Upper lobe of left lung (tissue), 6 donors: Measurements from ENCODE around the gene TMEM100. TPM values are rescaled to one million over a fixed set of nuclear protein-coding genes. Genes with fewer than 3 reads are reported as not detected.
A peak's percentile ranks its signal among the peaks of the same experiment; 100 is the strongest.

Experiments
- ATAC-seq, 2 donors: fragments of 200-7000 bp; cut with Tn5 transposase; one replicate each; pipeline ENCODE4 v1.9.1; 2022; ENCODE audit warnings: mild to moderate bottlenecking in 2 of 2, moderate library complexity in 2 of 2; ENCODE audit not compliant: low FRiP score in 2 of 2
- DNase-seq, 2 donors: peaks; one replicate each; pipeline ENCODE4 v3.0.0-alpha.2; 2019 to 2020
- H3K27ac ChIP-seq, 4 donors: fragments of 200-600 bp; sonication (generic); one replicate each; pipeline ENCODE4 v1.5.1; 2016 to 2019
- H3K27me3 ChIP-seq, 4 donors: fragments of 200-600 bp; sonication (generic); one replicate each; pipeline ENCODE4 v1.5.1; 2017 to 2019
- H3K36me3 ChIP-seq, 4 donors: fragments of 200-600 bp; sonication (generic); one replicate each; pipeline ENCODE4 v1.5.1; 2016 to 2019
- H3K4me1 ChIP-seq, 4 donors: fragments of 200-600 bp; sonication (generic); one replicate each; pipeline ENCODE4 v1.5.1; 2018 to 2019
- H3K4me3 ChIP-seq, 4 donors: fragments of 200-600 bp; sonication (generic); one replicate each; pipeline ENCODE4 v1.5.1; 2017 to 2019; ENCODE audit warnings: mild to moderate bottlenecking in 2 of 4, moderate library complexity in 1 of 4
- H3K9me3 ChIP-seq, 4 donors: fragments of 200-600 bp; sonication (generic); one replicate each; pipeline ENCODE4 v1.5.1; 2018 to 2019
- EP300 ChIP-seq, 4 donors: sonication (generic); formaldehyde crosslinking; IDR thresholded peaks; one replicate each; pipeline ENCODE4 v1.5.1; 2017; ENCODE audit warnings: antibody characterized with exemption in 4 of 4, control low read depth in 2 of 4
- POLR2A ChIP-seq, 4 donors: fragments of 450-650 bp; IDR thresholded peaks; one replicate each; pipeline ENCODE4 v1.5.1; 2016 to 2017; ENCODE audit warnings: antibody characterized with exemption in 4 of 4, mild to moderate bottlenecking in 2 of 4
- POLR2AphosphoS5 ChIP-seq, 2 donors: sonication (generic); formaldehyde crosslinking; IDR thresholded peaks; one replicate each; pipeline ENCODE4 v1.5.1; 2017; ENCODE audit warnings: antibody characterized with exemption in 2 of 2
- WGBS, 2 donors: methylation state at CpG; one replicate each; pipeline ENCODE4 v1.1.5; 2017 to 2018; 5-methylcytosine and 5-hydroxymethylcytosine counted together
- total RNA-seq, 6 donors: library from RNA; depleted of rRNA in 4 of 6; stranded (reverse); fragments of >200 nt in 4 of 6; gene quantifications; one replicate each; pipeline versions ENCODE4 v1.1.0 to v1.2.1, GENCODE V29; 2016 to 2021
- TF ChIP-seq, protein P1 (sequence below), 6 experiments: fragments of 450-650 bp in 4 of 6; fragments of 200-600 bp in 2 of 6; sonication (generic) in 2 of 6; IDR thresholded peaks; one replicate each; pipeline ENCODE4 v1.5.1; 2016 to 2019; ENCODE audit warnings: antibody characterized with exemption in 6 of 6
- donor health status: DM: no; HTN: no; CAD: no; lungs with moderate emphysema.
- donor health status: DM: no; HTN: yes; CAD: no; lungs with severe emphysema.

The TMEM100 gene
- total RNA-seq, 6 donors from 2014 or later = 89.1 to 195 (median 142) TPM

DNA sequence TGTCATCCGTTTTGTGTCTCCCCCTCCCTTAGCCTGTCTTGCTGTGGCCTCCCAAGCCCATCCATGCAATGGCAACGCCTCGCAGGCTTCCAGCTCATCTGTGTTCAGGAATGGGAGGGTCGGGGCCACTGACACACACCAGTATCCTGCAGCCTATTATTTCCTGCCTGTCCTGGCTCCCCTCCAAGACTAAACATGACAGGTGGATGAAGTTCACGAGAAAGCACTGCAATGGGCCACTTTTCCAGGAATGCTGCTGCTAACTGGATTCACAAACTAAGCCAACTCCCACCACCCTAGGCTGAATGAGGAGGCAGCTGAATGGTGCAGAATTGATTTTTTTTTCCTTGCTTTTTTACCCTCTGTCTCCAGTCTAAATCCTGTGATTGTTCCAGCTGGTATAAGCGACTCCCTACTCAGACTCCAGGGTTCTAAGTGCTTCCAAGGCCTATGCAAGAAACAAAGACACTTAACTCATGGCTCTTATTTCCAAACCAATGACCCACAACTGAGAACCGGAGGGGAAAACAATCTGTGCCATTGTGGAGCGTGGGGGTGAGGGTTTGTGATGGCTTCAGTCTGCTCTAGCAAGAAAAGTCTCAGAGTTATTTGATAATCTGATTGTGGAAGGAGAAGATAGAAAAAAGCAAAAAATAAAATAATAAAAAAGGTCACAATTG is 23.3 kb downstream of the TMEM100 start:
- TF ChIP-seq POLR2A (IDR thresholded peaks at IDR 0.05) (no peak), POLR2AphosphoS5 (IDR thresholded peaks at IDR 0.05) (peak; percentile 24 to 43), EP300 (IDR thresholded peaks at IDR 0.05) (no peak)
- TF ChIP-seq, protein P1, sequence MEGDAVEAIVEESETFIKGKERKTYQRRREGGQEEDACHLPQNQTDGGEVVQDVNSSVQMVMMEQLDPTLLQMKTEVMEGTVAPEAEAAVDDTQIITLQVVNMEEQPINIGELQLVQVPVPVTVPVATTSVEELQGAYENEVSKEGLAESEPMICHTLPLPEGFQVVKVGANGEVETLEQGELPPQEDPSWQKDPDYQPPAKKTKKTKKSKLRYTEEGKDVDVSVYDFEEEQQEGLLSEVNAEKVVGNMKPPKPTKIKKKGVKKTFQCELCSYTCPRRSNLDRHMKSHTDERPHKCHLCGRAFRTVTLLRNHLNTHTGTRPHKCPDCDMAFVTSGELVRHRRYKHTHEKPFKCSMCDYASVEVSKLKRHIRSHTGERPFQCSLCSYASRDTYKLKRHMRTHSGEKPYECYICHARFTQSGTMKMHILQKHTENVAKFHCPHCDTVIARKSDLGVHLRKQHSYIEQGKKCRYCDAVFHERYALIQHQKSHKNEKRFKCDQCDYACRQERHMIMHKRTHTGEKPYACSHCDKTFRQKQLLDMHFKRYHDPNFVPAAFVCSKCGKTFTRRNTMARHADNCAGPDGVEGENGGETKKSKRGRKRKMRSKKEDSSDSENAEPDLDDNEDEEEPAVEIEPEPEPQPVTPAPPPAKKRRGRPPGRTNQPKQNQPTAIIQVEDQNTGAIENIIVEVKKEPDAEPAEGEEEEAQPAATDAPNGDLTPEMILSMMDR (IDR thresholded peaks at IDR 0.05) = no peak
- no peak for ATAC-seq
- H3K4me1 ChIP-seq = peaks cover 0 to 6% (median 2%) of the 10 kb centered on the region in 4 donors
- H3K36me3 ChIP-seq = no peaks in the 10 kb centered on the region
- H3K9me3 ChIP-seq = no peaks in the 10 kb centered on the region
- H3K27me3 ChIP-seq = no peaks in the 10 kb centered on the region
- WGBS, 2 donors = 61 to 64% methylated on average over 8 of the region's 8 CpGs
- DNase-seq = no peak
- peak overlapping the region in 1 of 4 donors; percentile 21 for H3K27ac ChIP-seq
- no peak overlapping the region for H3K4me3 ChIP-seq

DNA sequence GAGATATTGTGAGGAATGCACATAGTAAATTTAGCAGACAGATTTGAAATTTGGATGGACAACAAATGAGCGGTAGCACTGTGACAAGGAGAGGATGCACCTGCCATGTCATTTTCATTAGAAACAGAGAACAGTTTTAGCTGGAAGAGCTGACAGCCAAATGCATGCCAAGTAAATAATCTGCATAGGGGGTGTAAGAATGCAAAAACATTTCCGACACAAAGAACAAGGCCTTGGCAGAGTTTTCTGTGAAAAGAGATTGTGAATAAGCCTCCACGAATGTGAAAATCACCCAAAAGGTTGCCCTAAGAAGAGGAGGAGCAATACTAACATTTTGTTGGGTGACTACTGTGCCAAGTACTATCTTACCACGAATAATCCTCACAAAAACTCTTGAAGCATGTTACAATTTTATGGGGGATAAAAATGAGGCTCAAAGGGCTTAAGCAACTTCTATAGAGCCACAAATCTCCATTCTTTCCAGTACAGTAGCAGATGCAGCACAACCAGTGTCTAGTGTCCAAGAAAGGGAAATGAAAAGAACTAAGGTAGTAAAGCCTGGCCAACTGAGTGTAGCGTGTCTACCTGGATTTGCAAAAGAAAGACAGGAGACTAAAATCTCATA is 28.3 kb downstream of the TMEM100 start:
- Histone ChIP-seq H3K27ac (peak overlapping the region in 2 of 4 donors; percentile 35 to 53), H3K4me1 (peaks cover 9 to 27% (median 16%) of the 10 kb centered on the region in 4 donors), H3K4me3 (no peak overlapping the region), H3K36me3 (no peaks in the 10 kb centered on the region), H3K9me3 (no peaks in the 10 kb centered on the region), H3K27me3 (no peaks in the 10 kb centered on the region)
- 46 to 54% methylated on average over 5 of the region's 5 CpGs for WGBS, 2 donors
- TF ChIP-seq POLR2A (IDR thresholded peaks at IDR 0.05) = no peak
- TF ChIP-seq, protein P1 (IDR thresholded peaks at IDR 0.05) = no peak
- ATAC-seq = no peak
- no peak for DNase-seq

DNA sequence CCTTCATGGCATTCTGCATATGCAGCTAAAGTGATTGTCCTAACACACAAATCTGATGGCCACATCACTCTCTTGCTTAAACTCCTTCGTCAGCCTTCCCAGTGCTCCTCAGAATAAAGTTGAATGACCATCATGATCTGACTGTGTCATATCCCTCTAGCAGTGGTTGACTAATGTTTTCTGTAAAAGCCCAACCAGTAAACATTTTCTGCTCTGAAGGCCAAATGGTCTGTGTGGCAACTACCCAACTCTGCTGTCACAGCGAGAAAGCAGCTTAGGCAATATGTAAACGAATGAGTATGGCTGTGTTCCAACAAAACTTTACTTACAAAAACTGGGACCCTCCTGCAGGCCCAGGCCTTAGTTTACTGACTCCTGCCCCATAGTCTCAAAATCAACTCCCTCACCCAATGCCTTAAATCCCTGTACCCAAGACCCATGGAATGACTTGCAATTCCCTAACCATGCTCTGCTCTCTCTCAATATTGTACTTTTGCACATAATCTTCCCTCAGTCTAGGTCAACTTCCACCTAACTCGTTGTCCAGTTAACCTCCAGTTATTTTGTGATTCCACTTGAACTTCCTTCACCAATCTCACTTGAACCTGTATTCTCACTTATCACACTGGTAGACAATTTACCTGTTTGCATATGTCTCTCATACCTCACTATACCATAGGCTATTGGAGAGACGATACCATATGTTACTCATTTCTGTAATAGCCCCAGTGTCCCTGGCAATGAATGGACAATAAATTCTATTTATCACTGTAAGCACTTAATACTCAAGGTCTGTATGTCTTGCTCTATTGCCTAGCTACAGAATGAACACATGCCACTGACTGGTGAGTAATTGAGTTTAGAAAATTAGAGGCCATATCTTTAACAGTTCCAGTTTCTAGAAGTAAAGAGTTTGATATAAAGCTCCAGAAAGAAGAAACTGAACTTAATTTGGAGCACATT is 29.1 kb downstream of the TMEM100 start:
- peak; percentile 55 to 78 for ATAC-seq
- peak in 1 of 2 donors; percentile 25 for DNase-seq
- 47 to 57% methylated on average over 3 to 5 of the region's 5 CpGs for WGBS, 2 donors
- TF ChIP-seq, protein P1 (IDR thresholded peaks at IDR 0.05) = no peak
- TF ChIP-seq POLR2AphosphoS5 (IDR thresholded peaks at IDR 0.05) = peak in 1 of 2 donors; percentile 65
- H3K9me3 ChIP-seq = no peaks in the 10 kb centered on the region
- H3K36me3 ChIP-seq = no peaks in the 10 kb centered on the region
- H3K4me1 ChIP-seq = peaks cover 9 to 26% (median 16%) of the 10 kb centered on the region in 4 donors
- H3K4me3 ChIP-seq = no peak overlapping the region
- no peaks in the 10 kb centered on the region for H3K27me3 ChIP-seq
- peak overlapping the region in 3 of 4 donors; percentile 5 to 53 (median 35) for H3K27ac ChIP-seq

DNA sequence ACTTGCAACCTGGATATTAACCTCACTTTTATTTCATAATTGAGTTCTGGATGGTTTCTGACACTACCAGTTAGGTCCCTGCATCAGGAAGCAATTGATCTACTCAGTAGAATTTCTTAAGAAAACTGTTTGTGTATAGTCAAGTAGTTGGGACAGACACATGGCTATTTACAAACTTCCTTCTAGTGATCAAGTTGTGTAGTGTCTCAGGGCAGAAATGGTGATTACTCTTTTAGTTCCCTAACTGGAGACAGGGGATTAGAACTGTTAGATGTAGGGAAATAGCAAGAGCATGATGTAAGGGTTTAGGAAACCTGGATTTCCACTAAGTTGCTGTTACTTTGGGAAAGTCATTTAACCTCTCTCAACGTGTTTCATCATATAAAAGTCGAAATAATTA is 30.4 kb downstream of the TMEM100 start:
- TF ChIP-seq POLR2AphosphoS5 (IDR thresholded peaks at IDR 0.05) (no peak), POLR2A (IDR thresholded peaks at IDR 0.05) (no peak), EP300 (IDR thresholded peaks at IDR 0.05) (no peak)
- TF ChIP-seq, protein P1 (IDR thresholded peaks at IDR 0.05) = no peak
- Histone ChIP-seq H3K36me3 (no peaks in the 10 kb centered on the region), H3K4me3 (no peak overlapping the region), H3K27ac (no peak overlapping the region), H3K27me3 (no peaks in the 10 kb centered on the region), H3K4me1 (peaks cover 9 to 24% (median 16%) of the 10 kb centered on the region in 4 donors), H3K9me3 (no peaks in the 10 kb centered on the region)
- no peak for DNase-seq
- 77 to 79% methylated on average over 2 of the region's 2 CpGs for WGBS, 2 donors
- no peak for ATAC-seq
